Measurements from ENCODE around the gene FOXI1. TPM values are rescaled to one million over a fixed set of nuclear protein-coding genes. Genes with fewer than 3 reads are reported as not detected.

FOXI1 gene
- polyA plus RNA-seq, 2 of the 4 experiments (the other 2 are of a cell fraction), result not detected

GRCh38 chr5:170132269-170132975 lies 26.7 kb downstream of the FOXI1 start:
- FAIRE-seq (no peak), ATAC-seq (no peak), DNase-seq (ENCODE audit: low read depth in 1 of 2, low spot score in 1 of 2) (peak in 1 of 2 experiments; percentile 9)
- WGBS (ENCODE audit: missing lambda C conversion rate), result 55% methylated on average over 4 of the region's 4 CpGs
- no peak overlapping the region; a peak in 1 of 6 replicates for H3K27ac ChIP-seq
- CTCF ChIA-PET, result interaction anchor here (0.6 to 3.2 kb wide), 3 partner anchors 32 to 353 kb away, joined by 3 to 16 read pairs (median 4); no protein-coding TSS in a partner anchor
- peaks cover 11% of the 10 kb centered on the region; the same call in 1 of the 3 replicates for H3K9me3 ChIP-seq
- no peak overlapping the region for H3K4me2 ChIP-seq
- H3K4me1 ChIP-seq, result peaks cover 5% of the 10 kb centered on the region; the same call in 1 of the 3 replicates
- TF ChIP-seq MYC (IDR thresholded peaks at IDR 0.05; ENCODE audit: borderline replicate concordance, low read length), result no peak
- TF ChIP-seq HOXB5 (CRISPR knock-in tag; IDR thresholded peaks at IDR 0.05), result no peak
- no peak for TF ChIP-seq HDAC2 (IDR thresholded peaks at IDR 0.05)
- no peak for TF ChIP-seq ATOH8 (CRISPR knock-in tag; IDR thresholded peaks at IDR 0.05; ENCODE audit: low read depth)
- no peak for TF ChIP-seq EHF (CRISPR knock-in tag; IDR thresholded peaks at IDR 0.05)
- no peak for TF ChIP-seq CTCF (IDR thresholded peaks at IDR 0.05)
- no peak for TF ChIP-seq RCOR1 (IDR thresholded peaks at IDR 0.05; ENCODE audit: low read depth, low read length)
- no peak for TF ChIP-seq ZFP36 (IDR thresholded peaks at IDR 0.05; ENCODE audit: borderline replicate concordance, partially characterized antibody)
- TF ChIP-seq ELK1 (IDR thresholded peaks at IDR 0.05; ENCODE audit: low read depth, low read length), result no peak
- TF ChIP-seq ZSCAN20 (CRISPR knock-in tag; IDR thresholded peaks at IDR 0.05), result no peak
- TF ChIP-seq, protein P1, sequence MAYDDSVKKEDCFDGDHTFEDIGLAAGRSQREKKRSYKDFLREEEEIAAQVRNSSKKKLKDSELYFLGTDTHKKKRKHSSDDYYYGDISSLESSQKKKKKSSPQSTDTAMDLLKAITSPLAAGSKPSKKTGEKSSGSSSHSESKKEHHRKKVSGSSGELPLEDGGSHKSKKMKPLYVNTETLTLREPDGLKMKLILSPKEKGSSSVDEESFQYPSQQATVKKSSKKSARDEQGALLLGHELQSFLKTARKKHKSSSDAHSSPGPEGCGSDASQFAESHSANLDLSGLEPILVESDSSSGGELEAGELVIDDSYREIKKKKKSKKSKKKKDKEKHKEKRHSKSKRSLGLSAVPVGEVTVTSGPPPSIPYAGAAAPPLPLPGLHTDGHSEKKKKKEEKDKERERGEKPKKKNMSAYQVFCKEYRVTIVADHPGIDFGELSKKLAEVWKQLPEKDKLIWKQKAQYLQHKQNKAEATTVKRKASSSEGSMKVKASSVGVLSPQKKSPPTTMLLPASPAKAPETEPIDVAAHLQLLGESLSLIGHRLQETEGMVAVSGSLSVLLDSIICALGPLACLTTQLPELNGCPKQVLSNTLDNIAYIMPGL (CRISPR knock-in tag; IDR thresholded peaks at IDR 0.05; ENCODE audit: borderline replicate concordance), result no peak
- TF ChIP-seq HEYL (CRISPR knock-in tag; IDR thresholded peaks at IDR 0.05), result no peak
- no peak for TF ChIP-seq MAFK (IDR thresholded peaks at IDR 0.05; ENCODE audit: partially characterized antibody)
- TF ChIP-seq HOXB13 (CRISPR knock-in tag; IDR thresholded peaks at IDR 0.05; ENCODE audit: low read depth), result no peak
- no peak for TF ChIP-seq TP53 (CRISPR knock-in tag; IDR thresholded peaks at IDR 0.05)
- no peak for TF ChIP-seq PHF8 (IDR thresholded peaks at IDR 0.05; ENCODE audit: borderline replicate concordance, low read depth)
- POLR2A ChIA-PET, result no interaction called here
- no peak overlapping the region for H3K4me3 ChIP-seq

DNA sequence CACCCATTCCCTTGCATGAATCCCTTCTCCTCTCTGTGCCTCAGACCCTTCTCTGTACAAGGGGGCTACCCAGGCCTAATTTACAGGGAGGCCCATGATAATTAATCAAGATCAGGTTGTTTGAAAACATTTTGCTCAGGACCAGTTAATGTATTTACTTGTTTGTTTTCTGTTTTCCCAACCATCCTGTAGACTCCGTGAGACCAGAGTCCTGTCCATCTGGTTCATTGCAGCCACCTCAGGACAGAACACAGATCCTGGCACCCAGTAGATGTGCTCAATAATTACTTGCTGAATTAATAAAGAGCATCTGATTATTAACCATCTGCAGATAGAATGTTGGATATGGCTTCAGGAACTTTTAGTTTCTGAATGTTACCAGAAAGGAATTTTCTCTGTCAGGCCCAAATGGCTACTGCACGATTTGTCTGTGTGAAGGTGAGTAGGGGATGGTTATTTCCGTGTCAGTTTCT lies 27.3 kb downstream of the FOXI1 start:
- DNase-seq (ENCODE audit: low read depth in 1 of 2, low spot score in 1 of 2), result no peak
- FAIRE-seq, result peak; percentile 73
- TF ChIP-seq EHF (CRISPR knock-in tag; IDR thresholded peaks at IDR 0.05) (no peak), RAD21 (conservative IDR thresholded peaks at IDR 0.05 in 1 of 2, IDR thresholded peaks at IDR 0.05 in 1 of 2) (no peak), RARB (CRISPR knock-in tag; IDR thresholded peaks at IDR 0.05) (no peak), RFX5 (IDR thresholded peaks at IDR 0.05) (no peak), BHLHE40 (IDR thresholded peaks at IDR 0.05; ENCODE audit: low read depth, low read length) (no peak), FOSL2 (IDR thresholded peaks at IDR 0.05) (no peak), FOSL2 (CRISPR knock-in tag; IDR thresholded peaks at IDR 0.05) (no peak), CBX8 (IDR thresholded peaks at IDR 0.05) (no peak), MAZ (IDR thresholded peaks at IDR 0.05; ENCODE audit: borderline replicate concordance, low read depth, low read length) (no peak), GATA3 (IDR thresholded peaks at IDR 0.05; ENCODE audit: borderline replicate concordance) (no peak), POLR2A (IDR thresholded peaks at IDR 0.05; ENCODE audit: low read length) (no peak), ZC3H11A (IDR thresholded peaks at IDR 0.05) (no peak), NPAS2 (CRISPR knock-in tag; IDR thresholded peaks at IDR 0.05; ENCODE audit: borderline replicate concordance) (no peak), MAFK (IDR thresholded peaks at IDR 0.05; ENCODE audit: partially characterized antibody) (no peak), EHMT2 (IDR thresholded peaks at IDR 0.05; ENCODE audit: low read depth) (no peak), KDM5A (IDR thresholded peaks at IDR 0.05) (no peak)
- Histone ChIP-seq H3K9me3 (peaks cover 5% of the 10 kb centered on the region; the same call in 1 of the 3 replicates), H3K4me2 (no peak overlapping the region), H3K4me1 (peaks cover 5% of the 10 kb centered on the region; the same call in 1 of the 3 replicates), H3K27ac (peak overlapping the region in 1 of 2 experiments; percentile 2; a peak in 1 of 6 replicates), H3K4me3 (no peak overlapping the region)
- ATAC-seq, result no peak
- POLR2A ChIA-PET, result no interaction called here
- WGBS (ENCODE audit: missing lambda C conversion rate), result 58% methylated on average over 3 of the region's 3 CpGs
- CTCF ChIA-PET, result interaction anchor here (0.7 to 3.2 kb wide), 3 partner anchors 32 to 500 kb away, joined by 3 to 16 read pairs (median 4); no protein-coding TSS in a partner anchor

Data from A549 (cell line).